ENCODE data around the gene GPR42. TPM values are rescaled to one million over a fixed set of nuclear protein-coding genes. Genes with fewer than 3 reads are reported as not detected.

The GPR42 gene
- total RNA-seq, 4 donors from 2014 or later, result 0.51 TPM; not detected in 3

GRCh38 chr19:35352177-35352447 lies 18.8 kb upstream of the GPR42 start:
- TF ChIP-seq CTCF (IDR thresholded peaks at IDR 0.05; ENCODE audit: low read depth), result no peak

GRCh38 chr19:35352448-35353304 lies 18.2 kb upstream of the GPR42 start:
- TF ChIP-seq CTCF (IDR thresholded peaks at IDR 0.05; ENCODE audit: low read depth), result no peak

GRCh38 chr19:35353635-35354034 lies 17.2 kb upstream of the GPR42 start:
- TF ChIP-seq CTCF (IDR thresholded peaks at IDR 0.05; ENCODE audit: low read depth), result no peak

GRCh38 chr19:35354898-35355297 lies 16.0 kb upstream of the GPR42 start:
- TF ChIP-seq CTCF (IDR thresholded peaks at IDR 0.05; ENCODE audit: low read depth), result no peak

- TF ChIP-seq CTCF (IDR thresholded peaks at IDR 0.05; ENCODE audit: low read depth), result no peak
Measured at GRCh38 chr19:35355791-35356460, 14.9 kb upstream of the GPR42 start.

GRCh38 chr19:35357867-35358573 lies 12.8 kb upstream of the GPR42 start, which contains the start of gene FFAR3:
FFAR3 (plus strand) TSS chr19:35358460; CDS start chr19:35358891, 431 bp downstream.
- TF ChIP-seq CTCF (IDR thresholded peaks at IDR 0.05; ENCODE audit: low read depth), result no peak

- no peak for TF ChIP-seq CTCF (IDR thresholded peaks at IDR 0.05; ENCODE audit: low read depth)
Measured at GRCh38 chr19:35360880-35361420, 9.9 kb upstream of the GPR42 start.
